Endothelial cell of umbilical vein (primary cell): ENCODE data around the gene TRMT2A. TPM values are rescaled to one million over a fixed set of nuclear protein-coding genes. Genes with fewer than 3 reads are reported as not detected.

Experiments
- BruUV-seq: library from RNA; stranded (reverse); fragments of 400-500 nt; replicated peaks from 2 replicates; lab custom pipeline; 2021; lab: Mats Ljungman, UMichigan
- CTCF ChIA-PET: fragments of 300-600, 350-600 bp; sonication (Branson Sonifier 250); formaldehyde crosslinking; loops from one replicate; lab custom pipeline; 2021; ENCODE audit warnings: antibody characterized with exemption, inconsistent platforms; lab: Charles Lee
- POLR2A ChIA-PET: fragments of 300-600, 350-600 bp; sonication (Branson Sonifier 250); formaldehyde crosslinking; loops from one replicate; lab custom pipeline; 2021; ENCODE audit warnings: antibody characterized with exemption, inconsistent platforms; lab: Charles Lee
- DNase-seq: peaks from one replicate; pipeline ENCODE4 v3.0.0-alpha.2; 2011; ENCODE audit warnings: low read depth, low spot score
- FAIRE-seq: peaks from 2 replicates; lab custom pipeline; 2011; peaks lifted over from hg19 to GRCh38; lab: Jason Lieb, UNC
- H2AFZ ChIP-seq: 2 replicates; pipeline ENCODE4 v1.6.0; 2012; ENCODE audit warnings: low read depth, low read length, control low read depth, inconsistent platforms
- H3K27ac ChIP-seq: 2 replicates; pipeline ENCODE4 v1.5.1; 2011; ENCODE audit warnings: low read depth, mild to moderate bottlenecking, control low read depth, low read length, moderate library complexity; ENCODE audit not compliant: insufficient read depth
- H3K27me3 ChIP-seq, 2 experiments: 2 replicates each; pipeline versions ENCODE4 v1.6.0 to v1.6.1; 2011; ENCODE audit warnings: low read length in 2 of 2, mixed read lengths in 1 of 2; ENCODE audit not compliant: control insufficient read depth in 2 of 2, insufficient read depth in 2 of 2
- H3K36me3 ChIP-seq, 2 experiments: 2 replicates in 1 of 2; 3 replicates in 1 of 2; pipeline ENCODE4 v1.5.1; 2011; ENCODE audit warnings: low read length in 2 of 2, mild to moderate bottlenecking in 1 of 2, moderate library complexity in 1 of 2; ENCODE audit not compliant: control insufficient read depth in 2 of 2, insufficient read depth in 2 of 2; ENCODE audit errors: extremely low read depth in 1 of 2
- H3K4me1 ChIP-seq: 3 replicates; pipeline ENCODE4 v1.5.1; 2011; ENCODE audit warnings: mild to moderate bottlenecking, low read length; ENCODE audit not compliant: control insufficient read depth, insufficient read depth; ENCODE audit errors: extremely low read depth
- H3K4me2 ChIP-seq: 2 replicates; pipeline ENCODE4 v1.6.1; 2011; ENCODE audit warnings: low read length, control low read depth, mixed read lengths; ENCODE audit not compliant: insufficient read depth
- H3K4me3 ChIP-seq, 3 experiments: fragments of 200-600 bp in 1 of 3; sonication (generic), shearing (Covaris generic) in 1 of 3; replicated peaks in 1 of 3; 2 replicates each; pipeline ENCODE4 v1.5.1; 2011 to 2016; ENCODE audit warnings: control low read depth in 3 of 3, low read length in 3 of 3, mild to moderate bottlenecking in 2 of 3, inconsistent platforms in 1 of 3, low read depth in 1 of 3, moderate library complexity in 1 of 3; ENCODE audit not compliant: insufficient read depth in 1 of 3
- H3K79me2 ChIP-seq: 2 replicates; pipeline ENCODE4 v1.6.0; 2012; ENCODE audit warnings: low read length, inconsistent platforms; ENCODE audit not compliant: control insufficient read depth, insufficient read depth
- H3K9ac ChIP-seq: replicated peaks from 2 replicates; pipeline ENCODE3; 2011; ENCODE audit warnings: low read length, control low read depth; ENCODE audit not compliant: insufficient read depth; ENCODE audit errors: extremely low read depth
- H3K9me1 ChIP-seq: replicated peaks from 3 replicates; pipeline ENCODE4 v1.6.0; 2011; ENCODE audit warnings: mild to moderate bottlenecking, low read length; ENCODE audit not compliant: control insufficient read depth, insufficient read depth; ENCODE audit errors: extremely low read depth
- H3K9me3 ChIP-seq: replicated peaks from 2 replicates; pipeline ENCODE4 v1.5.1; 2012; ENCODE audit warnings: low read length, inconsistent platforms; ENCODE audit not compliant: control insufficient read depth, insufficient read depth
- H4K20me1 ChIP-seq: replicated peaks from 2 replicates; pipeline ENCODE3; 2011; ENCODE audit warnings: mild to moderate bottlenecking, low read length; ENCODE audit not compliant: control insufficient read depth, insufficient read depth; ENCODE audit errors: extremely low read depth
- EZH2 ChIP-seq: IDR thresholded peaks from 2 replicates; pipeline ENCODE4 v1.6.1; 2012; ENCODE audit warnings: borderline replicate concordance, low read depth, mild to moderate bottlenecking, moderate library complexity, low read length, inconsistent platforms; ENCODE audit not compliant: severe bottlenecking
- FOS ChIP-seq: IDR thresholded peaks from 2 replicates; pipeline ENCODE4 v1.6.1; 2011; ENCODE audit warnings: mild to moderate bottlenecking, low read length, moderate library complexity, borderline replicate concordance; ENCODE audit not compliant: insufficient read depth
- GATA2 ChIP-seq: IDR thresholded peaks from 2 replicates; pipeline ENCODE4 v1.7.0; 2011; ENCODE audit warnings: low read depth, mild to moderate bottlenecking, moderate library complexity, mixed read lengths, low read length; ENCODE audit not compliant: insufficient read length, insufficient read depth
- JUN ChIP-seq: IDR thresholded peaks from 2 replicates; pipeline ENCODE4 v1.6.1; 2011; ENCODE audit warnings: borderline replicate concordance, low read depth; ENCODE audit not compliant: insufficient read length, insufficient read depth
- MYC ChIP-seq: IDR thresholded peaks from one replicate; pipeline ENCODE4 v1.6.1; 2011; ENCODE audit warnings: mild to moderate bottlenecking, low read depth, low read length
- POLR2A ChIP-seq: IDR thresholded peaks from 2 replicates; pipeline ENCODE4 v1.6.1; 2012; ENCODE audit warnings: low read depth, mild to moderate bottlenecking, control low read depth, low read length
- POLR2AphosphoS5 ChIP-seq: IDR thresholded peaks from 2 replicates; pipeline ENCODE4 v1.6.1; 2012; ENCODE audit warnings: low read depth, mild to moderate bottlenecking, control low read depth, low read length, moderate library complexity; ENCODE audit not compliant: insufficient read depth
- dilution Hi-C: fragments of 300-500 bp; cut with MboI; formaldehyde crosslinking; loops from one replicate; pipeline ENCODE4 v1.15.0; 2019; ENCODE audit warnings: low sequenced_read_pairs; ENCODE audit not compliant: extremely low pct_ligation_motif_present
- intact Hi-C: fragments of 100-400 bp; cut with micrococcal nuclease; formaldehyde crosslinking; loops from one replicate; pipeline ENCODE4 v1.10.0; 2022
- polyA plus RNA-seq, 4 experiments: library from polyadenylated mRNA; depleted of rRNA in 3 of 4; stranded (reverse) in 3 of 4; unstranded in 1 of 4; fragments of >200 nt; gene quantifications; 2 replicates each; pipeline versions ENCODE4 v1.2.1 to v1.2.3, GENCODE V29; 2011 to 2012; ENCODE audit warnings: missing spikeins in 1 of 4
- total RNA-seq: library from RNA; stranded (reverse); gene quantifications from 2 replicates; pipeline ENCODE4 v1.2.3, GENCODE V29; 2021
- TF ChIP-seq, protein P1 (sequence below), 2 donors: IDR thresholded peaks; 1 replicate in 1 of 2; 2 replicates in 1 of 2; pipeline ENCODE4 v1.5.1; 2011; ENCODE audit warnings: low read length in 2 of 2, mild to moderate bottlenecking in 2 of 2, moderate library complexity in 2 of 2, control low read depth in 1 of 2, inconsistent platforms in 1 of 2, low read depth in 1 of 2; ENCODE audit not compliant: insufficient read depth in 1 of 2; ENCODE audit errors: extremely low read depth in 1 of 2
- TF ChIP-seq, protein P2 (sequence below): IDR thresholded peaks from 2 replicates; pipeline ENCODE4 v1.6.1; 2011; ENCODE audit not compliant: insufficient read depth, insufficient read length

Gene TRMT2A
- total and polyA plus RNA-seq, 2 donors (not counting 3 experiments of a cell fraction or from before 2014, with no cell fraction given) = 51.2 to 61.9 TPM

DNA sequence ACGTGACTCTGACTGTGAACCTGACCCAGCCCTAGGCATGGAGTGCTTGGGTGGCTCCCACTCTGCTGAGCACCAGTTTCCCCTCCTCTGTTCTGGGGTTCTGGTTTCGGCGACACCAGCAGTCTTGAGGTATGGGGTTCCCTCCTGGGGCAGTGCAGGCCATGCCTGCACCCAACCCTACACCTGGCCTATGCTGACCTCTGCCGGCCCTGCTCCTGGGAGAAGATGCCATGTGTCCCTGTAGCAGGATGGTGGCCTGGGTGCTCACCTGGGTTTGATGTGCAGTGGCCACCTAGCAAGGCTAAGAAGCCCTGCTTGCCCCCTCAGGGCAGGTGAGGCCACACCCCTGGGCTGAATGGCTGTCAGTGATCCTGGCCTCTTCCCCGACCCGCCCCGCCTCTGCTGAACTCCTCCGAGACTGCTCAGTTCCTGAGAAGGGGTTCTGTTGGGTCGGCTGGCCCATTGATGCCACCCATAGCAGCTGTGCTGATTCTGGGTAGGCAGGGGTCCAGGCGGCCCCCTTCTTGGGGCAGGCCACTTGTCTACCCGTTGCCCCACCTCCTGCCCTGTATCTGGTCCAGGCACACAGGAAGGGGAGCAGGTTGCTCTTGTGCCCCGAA is 17.0 kb upstream of the TRMT2A start:
- Histone ChIP-seq H3K4me1 (peaks cover 6% of the 10 kb centered on the region), H3K27ac (no peak overlapping the region), H3K27me3 (no peaks in the 10 kb centered on the region), H3K36me3 (no peaks in the 10 kb centered on the region), H3K4me3 (no peak overlapping the region), H3K9ac (no peak overlapping the region), H3K79me2 (peaks cover 63% of the 10 kb centered on the region), H3K9me3 (no peaks in the 10 kb centered on the region), H4K20me1 (no peaks in the 10 kb centered on the region), H3K4me2 (no peak overlapping the region), H3K9me1 (no peaks in the 10 kb centered on the region), H2AFZ (no peak overlapping the region)
- ChIA-PET CTCF (no interaction called here), POLR2A (no interaction called here)
- dilution Hi-C loops = no loop called here
- no TSS peak for BruUV-seq
- FAIRE-seq (no peak), DNase-seq (no peak)
- TF ChIP-seq POLR2A (no peak), POLR2AphosphoS5 (no peak), JUN (no peak), EZH2 (no peak), FOS (no peak), GATA2 (no peak), MYC (no peak)
- TF ChIP-seq, protein P1, sequence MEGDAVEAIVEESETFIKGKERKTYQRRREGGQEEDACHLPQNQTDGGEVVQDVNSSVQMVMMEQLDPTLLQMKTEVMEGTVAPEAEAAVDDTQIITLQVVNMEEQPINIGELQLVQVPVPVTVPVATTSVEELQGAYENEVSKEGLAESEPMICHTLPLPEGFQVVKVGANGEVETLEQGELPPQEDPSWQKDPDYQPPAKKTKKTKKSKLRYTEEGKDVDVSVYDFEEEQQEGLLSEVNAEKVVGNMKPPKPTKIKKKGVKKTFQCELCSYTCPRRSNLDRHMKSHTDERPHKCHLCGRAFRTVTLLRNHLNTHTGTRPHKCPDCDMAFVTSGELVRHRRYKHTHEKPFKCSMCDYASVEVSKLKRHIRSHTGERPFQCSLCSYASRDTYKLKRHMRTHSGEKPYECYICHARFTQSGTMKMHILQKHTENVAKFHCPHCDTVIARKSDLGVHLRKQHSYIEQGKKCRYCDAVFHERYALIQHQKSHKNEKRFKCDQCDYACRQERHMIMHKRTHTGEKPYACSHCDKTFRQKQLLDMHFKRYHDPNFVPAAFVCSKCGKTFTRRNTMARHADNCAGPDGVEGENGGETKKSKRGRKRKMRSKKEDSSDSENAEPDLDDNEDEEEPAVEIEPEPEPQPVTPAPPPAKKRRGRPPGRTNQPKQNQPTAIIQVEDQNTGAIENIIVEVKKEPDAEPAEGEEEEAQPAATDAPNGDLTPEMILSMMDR (IDR thresholded peaks at IDR 0.05; ENCODE audit: extremely low read depth in 1 of 2, insufficient read depth in 1 of 2, low read depth in 1 of 2, low read length in 2 of 2) = no peak
- TF ChIP-seq, protein P2, sequence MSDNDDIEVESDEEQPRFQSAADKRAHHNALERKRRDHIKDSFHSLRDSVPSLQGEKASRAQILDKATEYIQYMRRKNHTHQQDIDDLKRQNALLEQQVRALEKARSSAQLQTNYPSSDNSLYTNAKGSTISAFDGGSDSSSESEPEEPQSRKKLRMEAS = no peak
- intact Hi-C loops = no loop called here
